Measurements from ENCODE around the gene MNDA.
"Not testable (repeated sequence)": the region's sequence is repeated elsewhere in the genome, so short reads cannot be mapped to it uniquely, and the experiment has no call there.

Gene MNDA

DNA sequence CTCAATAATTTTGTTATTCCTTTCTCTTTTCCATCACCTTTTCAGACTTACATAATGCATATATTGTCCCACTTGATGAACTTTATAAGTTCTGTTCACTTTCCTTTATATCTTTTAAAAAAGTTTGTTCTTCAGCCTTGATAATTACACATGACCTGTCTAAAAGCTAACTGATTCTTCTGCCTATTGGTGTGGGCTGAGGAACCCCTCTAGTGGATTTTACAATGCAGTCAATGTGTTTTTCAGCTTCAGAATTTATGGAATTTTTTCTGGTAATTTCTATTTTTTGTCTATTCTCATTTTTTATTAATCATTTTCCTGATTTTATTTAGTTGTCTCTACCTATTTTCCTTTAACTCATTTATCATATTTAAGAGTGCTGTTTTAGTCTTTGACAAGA, 7.5 kb downstream of the MNDA start:
- no peak for DNase-seq (ENCODE audit: low read depth)

DNA sequence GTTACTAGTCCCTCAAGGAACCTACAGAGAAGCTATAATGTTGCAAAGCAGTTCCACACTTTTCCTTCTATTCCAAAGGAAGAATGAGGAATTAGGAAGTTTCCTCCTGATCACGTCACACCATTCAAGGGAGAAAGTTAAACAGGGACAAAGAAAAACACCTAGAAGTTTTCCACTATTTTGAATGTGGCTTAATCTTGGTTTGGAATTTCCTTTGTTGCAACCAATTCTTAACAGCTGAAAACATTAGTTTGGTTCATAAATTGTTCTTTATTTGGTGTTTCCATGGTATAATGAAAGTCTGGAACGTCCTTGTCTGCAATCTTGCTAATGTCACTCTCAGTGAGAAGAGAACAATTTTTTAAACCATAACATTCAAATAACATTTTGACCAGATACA, 8.4 kb downstream of the MNDA start:
- DNase-seq (ENCODE audit: low read depth), result no peak

DNA sequence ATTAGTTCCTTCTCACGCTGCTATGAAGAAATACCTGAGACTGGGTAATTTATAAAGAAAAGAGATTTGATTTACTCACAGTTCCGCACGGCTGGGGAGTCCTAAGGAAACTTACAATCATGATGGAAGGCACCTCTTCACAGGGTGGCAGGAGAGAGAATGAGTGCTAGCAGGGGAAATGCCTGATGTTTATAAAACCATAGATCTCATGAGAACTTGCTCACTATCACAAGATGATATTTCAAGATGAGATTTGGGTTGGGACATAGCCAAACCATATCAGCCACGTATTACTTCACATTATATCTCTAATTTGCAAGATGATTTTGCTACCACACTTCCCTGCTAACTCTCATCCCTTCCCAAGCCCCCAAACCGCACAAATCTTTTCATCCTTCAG, 9.1 kb downstream of the MNDA start:
- DNase-seq (ENCODE audit: low read depth), result no peak

DNA sequence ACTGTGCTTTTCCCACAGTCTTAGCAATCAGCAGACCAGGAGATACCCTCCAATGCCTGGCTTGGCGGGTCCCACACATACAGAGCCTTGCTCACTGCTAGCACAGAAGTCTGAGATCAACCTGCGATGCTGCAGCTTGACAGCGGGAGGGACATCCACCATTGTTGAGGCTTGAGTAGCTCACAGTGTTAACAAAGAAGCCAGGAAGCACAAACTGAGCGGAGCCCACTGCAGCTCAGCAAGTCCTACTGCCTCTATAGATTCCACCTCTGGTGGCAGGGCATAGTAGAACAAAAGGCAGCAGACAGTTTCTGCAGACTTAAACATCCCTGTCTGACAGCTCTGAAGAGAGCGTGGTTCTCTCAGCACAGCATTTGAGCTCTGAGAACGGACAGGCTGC, 33.4 kb downstream of the MNDA start:
- no peak for DNase-seq (ENCODE audit: low read depth)

DNA sequence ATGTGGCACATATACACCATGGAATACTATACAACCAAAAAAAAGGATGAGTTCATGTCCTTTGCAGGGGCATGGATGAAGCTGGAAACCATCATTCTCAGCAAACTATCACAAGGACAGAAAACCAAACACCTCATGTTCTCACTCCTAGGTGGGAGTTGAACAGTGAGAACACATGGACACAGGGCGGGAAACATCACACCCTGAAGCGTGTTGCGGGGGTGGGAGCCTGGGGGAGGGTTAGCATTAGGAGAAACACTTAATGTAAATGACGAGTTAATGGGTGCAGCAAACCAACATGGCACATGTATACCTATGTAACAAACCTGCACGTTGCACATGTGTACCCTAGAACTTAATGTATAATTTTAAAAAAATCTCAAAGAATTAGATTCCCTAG, 39.3 kb downstream of the MNDA start:
- not testable (repeated sequence) for DNase-seq (ENCODE audit: low read depth)

DNA sequence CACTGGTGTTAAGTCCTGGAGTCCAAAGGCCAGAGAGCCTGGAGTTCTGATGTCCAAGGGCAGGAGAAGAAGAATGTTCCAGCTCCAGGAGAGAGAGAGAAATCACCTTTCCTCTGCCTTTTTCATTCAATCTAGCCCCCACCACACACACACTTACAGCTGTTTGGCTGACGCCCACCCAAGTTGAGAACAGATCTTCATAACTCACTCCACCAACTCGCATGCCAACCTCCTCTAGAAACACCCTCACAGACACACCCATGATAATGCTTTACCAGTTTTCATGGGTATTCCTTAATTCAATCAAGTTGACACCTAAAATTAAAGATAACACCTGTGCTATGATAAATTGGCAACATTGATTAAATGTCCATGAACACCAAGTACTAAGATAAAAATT, 42.0 kb downstream of the MNDA start:
- no peak for DNase-seq (ENCODE audit: low read depth)

DNA sequence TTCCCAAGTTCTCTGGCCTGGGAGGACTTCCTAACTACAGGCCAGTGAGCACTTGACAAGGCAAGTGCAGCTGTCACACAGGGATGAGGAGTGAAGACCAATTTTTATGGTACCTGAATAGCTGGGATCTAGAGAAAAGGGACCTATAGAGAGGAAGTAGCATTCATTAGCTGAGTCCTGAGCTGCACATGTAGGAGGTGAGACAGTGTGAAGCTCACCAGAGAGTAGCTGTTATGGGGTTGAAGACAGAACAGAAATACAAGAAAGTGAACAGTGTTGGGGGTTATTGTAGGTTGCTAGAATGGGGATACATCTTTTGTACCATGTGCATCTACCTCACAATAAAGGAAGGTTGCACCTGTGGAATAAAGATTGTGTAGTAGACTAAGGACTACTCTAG, 62.5 kb downstream of the MNDA start:
- no peak for DNase-seq (ENCODE audit: low read depth)

DNA sequence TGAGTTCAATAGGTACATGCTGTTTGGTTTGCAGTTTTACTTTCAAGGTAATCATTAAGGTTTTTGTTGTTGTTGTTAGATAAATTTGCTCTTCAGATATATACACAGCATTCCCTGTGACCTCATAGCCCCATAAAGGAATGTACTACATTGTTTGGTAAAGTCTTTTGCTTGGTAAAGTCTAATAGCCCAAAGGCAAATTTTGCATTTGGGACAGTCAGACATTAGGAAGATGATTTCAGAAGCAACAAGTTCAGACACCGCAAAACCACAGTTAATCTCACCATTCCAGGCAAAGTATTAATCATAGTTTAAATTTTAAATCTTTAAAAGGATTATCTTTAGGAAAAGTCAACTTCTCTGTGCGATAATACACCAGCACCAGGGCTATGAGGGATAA, 67.6 kb downstream of the MNDA start:
- DNase-seq (ENCODE audit: low read depth), result no peak
